OCI-LY3 (cell line): ENCODE results near the gene CD300LB.

ENCODE experiments used
- EZH2phosphoT487 ChIP-seq: fragments of 200-600 bp; shearing (Covaris generic); IDR thresholded peaks from 2 replicates; pipeline ENCODE4 v1.6.1; 2018; ENCODE audit warnings: antibody characterized with exemption, mixed run types, low read depth
- TF ChIP-seq, protein P1 (sequence below): fragments of 200-600, 300-600 bp; sonication (generic); IDR thresholded peaks from 2 replicates; pipeline ENCODE4 v1.5.1; 2014; ENCODE audit warnings: antibody characterized with exemption, low read length, low read depth

DNA sequence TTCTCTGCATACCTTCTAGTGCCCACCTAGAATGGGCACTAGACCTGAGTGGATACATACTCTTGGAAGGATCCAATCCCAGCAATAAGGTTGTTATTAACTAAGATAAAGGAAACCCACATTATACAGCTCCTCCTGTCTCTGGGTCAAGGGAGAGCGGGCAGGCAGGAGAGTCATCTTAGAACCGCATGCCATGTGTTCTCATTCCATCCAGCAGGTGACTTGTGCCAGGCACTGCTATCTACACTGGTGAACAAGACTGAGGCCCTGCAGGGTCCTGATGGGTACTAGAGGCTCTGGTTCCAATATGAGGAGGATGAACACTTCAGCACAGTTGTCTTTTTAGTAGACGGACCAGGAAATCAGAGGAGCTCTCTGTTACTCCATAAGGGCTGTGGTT, 41.9 kb upstream of the CD300LB start:
- TF ChIP-seq, protein P1, sequence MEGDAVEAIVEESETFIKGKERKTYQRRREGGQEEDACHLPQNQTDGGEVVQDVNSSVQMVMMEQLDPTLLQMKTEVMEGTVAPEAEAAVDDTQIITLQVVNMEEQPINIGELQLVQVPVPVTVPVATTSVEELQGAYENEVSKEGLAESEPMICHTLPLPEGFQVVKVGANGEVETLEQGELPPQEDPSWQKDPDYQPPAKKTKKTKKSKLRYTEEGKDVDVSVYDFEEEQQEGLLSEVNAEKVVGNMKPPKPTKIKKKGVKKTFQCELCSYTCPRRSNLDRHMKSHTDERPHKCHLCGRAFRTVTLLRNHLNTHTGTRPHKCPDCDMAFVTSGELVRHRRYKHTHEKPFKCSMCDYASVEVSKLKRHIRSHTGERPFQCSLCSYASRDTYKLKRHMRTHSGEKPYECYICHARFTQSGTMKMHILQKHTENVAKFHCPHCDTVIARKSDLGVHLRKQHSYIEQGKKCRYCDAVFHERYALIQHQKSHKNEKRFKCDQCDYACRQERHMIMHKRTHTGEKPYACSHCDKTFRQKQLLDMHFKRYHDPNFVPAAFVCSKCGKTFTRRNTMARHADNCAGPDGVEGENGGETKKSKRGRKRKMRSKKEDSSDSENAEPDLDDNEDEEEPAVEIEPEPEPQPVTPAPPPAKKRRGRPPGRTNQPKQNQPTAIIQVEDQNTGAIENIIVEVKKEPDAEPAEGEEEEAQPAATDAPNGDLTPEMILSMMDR: no peak
- no peak for TF ChIP-seq EZH2phosphoT487
